DOHH2 (cell line): ENCODE measurements around the gene WDR6.
"Not testable (repeated sequence)": the region's sequence is repeated elsewhere in the genome, so short reads cannot be mapped to it uniquely, and the experiment has no call there.

ENCODE experiments used
- H3F3A ChIP-seq: fragments of 200-600 bp; sonication (generic), shearing (Covaris generic); 2 replicates; pipeline ENCODE4 v1.6.0; 2016; ENCODE audit warnings: antibody characterized with exemption, mild to moderate bottlenecking; ENCODE audit not compliant: control insufficient read depth, insufficient read depth
- H3K27ac ChIP-seq: fragments of 200-600 bp; sonication (generic); 2 replicates; pipeline ENCODE4 v1.5.1; 2014; ENCODE audit warnings: low read depth, mild to moderate bottlenecking, low read length, moderate library complexity
- H3K27me3 ChIP-seq: fragments of 200-600 bp; sonication (generic); 2 replicates; pipeline ENCODE4 v1.6.1; 2014; ENCODE audit warnings: mild to moderate bottlenecking, low read length, mixed read lengths; ENCODE audit not compliant: control insufficient read depth
- H3K36me3 ChIP-seq: fragments of 200-600 bp; sonication (generic); 2 replicates; pipeline ENCODE4 v1.6.1; 2014; ENCODE audit warnings: mild to moderate bottlenecking, low read length, moderate library complexity, mixed read lengths; ENCODE audit not compliant: control insufficient read depth
- H3K4me1 ChIP-seq: fragments of 200-600 bp; sonication (generic); 2 replicates; pipeline ENCODE4 v1.6.1; 2014; ENCODE audit warnings: mild to moderate bottlenecking, low read length, mixed read lengths; ENCODE audit not compliant: control insufficient read depth
- H3K4me2 ChIP-seq: fragments of 200-600 bp; sonication (generic); 2 replicates; pipeline ENCODE4 v1.6.0; 2014; ENCODE audit warnings: mild to moderate bottlenecking, low read length, moderate library complexity
- H3K4me3 ChIP-seq: fragments of 200-600 bp; sonication (generic); 2 replicates; pipeline ENCODE4 v1.5.1; 2014; ENCODE audit warnings: mild to moderate bottlenecking, low read length, mixed read lengths
- H3K79me2 ChIP-seq: fragments of 200-600 bp; sonication (generic); 2 replicates; pipeline ENCODE4 v1.6.1; 2014; ENCODE audit warnings: mild to moderate bottlenecking, low read length, mixed read lengths; ENCODE audit not compliant: control insufficient read depth
- H3K9me2 ChIP-seq: fragments of 200-600 bp; sonication (generic); replicated peaks from 2 replicates; pipeline ENCODE4 v1.6.1; 2014; ENCODE audit warnings: mild to moderate bottlenecking, low read length, mixed read lengths; ENCODE audit not compliant: control insufficient read depth
- H3K9me3 ChIP-seq: fragments of 200-600 bp; sonication (generic); 2 replicates; pipeline ENCODE4 v1.6.1; 2014; ENCODE audit warnings: antibody characterized with exemption, low read length, mixed read lengths; ENCODE audit not compliant: control insufficient read depth, insufficient read depth
- H4K20me1 ChIP-seq: fragments of 200-600 bp; sonication (generic); 2 replicates; pipeline ENCODE4 v1.6.0; 2014; ENCODE audit warnings: low read depth, mild to moderate bottlenecking, antibody characterized with exemption, low read length, moderate library complexity; ENCODE audit not compliant: control insufficient read depth, insufficient read depth
- EZH2phosphoT487 ChIP-seq: fragments of 200-600 bp; sonication (generic); IDR thresholded peaks from 2 replicates; pipeline ENCODE4 v1.6.1; 2017; ENCODE audit warnings: borderline replicate concordance, mild to moderate bottlenecking, antibody characterized with exemption, low read length, moderate library complexity, mixed read lengths
- TF ChIP-seq, protein P1 (sequence below): fragments of 200-600 bp; sonication (generic); IDR thresholded peaks from one replicate; pipeline ENCODE4 v1.5.1; 2014; ENCODE audit warnings: antibody characterized with exemption, mild to moderate bottlenecking, low read depth, low read length; ENCODE audit not compliant: poor library complexity, severe bottlenecking

WDR6 gene

DNA sequence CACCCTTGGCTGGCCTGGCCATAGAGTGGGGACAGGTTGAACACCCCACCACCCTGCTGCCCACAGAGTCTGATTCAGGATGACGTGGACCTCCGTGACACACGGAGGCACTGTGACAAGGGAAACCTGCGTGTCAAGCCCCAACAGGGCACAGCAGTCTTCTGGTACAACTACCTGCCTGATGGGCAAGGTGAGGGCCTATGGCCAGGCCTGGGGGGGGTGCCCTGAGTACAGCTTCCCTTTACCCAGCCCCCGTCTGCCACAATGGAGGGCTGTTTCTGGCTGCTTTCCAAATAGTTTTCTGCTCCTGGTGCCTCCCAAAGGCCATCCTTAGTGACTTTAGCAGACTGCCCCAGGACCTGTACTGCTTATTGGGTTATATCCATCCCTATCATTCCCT is 1.2 kb upstream of the WDR6 start:
- H3K9me2 ChIP-seq = no peaks in the 10 kb centered on the region
- H3K4me3 ChIP-seq = peak overlapping the region; percentile 90
- H3K9me3 ChIP-seq = no peaks in the 10 kb centered on the region
- H3K4me2 ChIP-seq = peak overlapping the region; percentile 87
- H4K20me1 ChIP-seq = peaks cover 6% of the 10 kb centered on the region
- H3K4me1 ChIP-seq = peaks cover 18% of the 10 kb centered on the region
- H3K27me3 ChIP-seq = no peaks in the 10 kb centered on the region
- H3K79me2 ChIP-seq = peaks cover 34% of the 10 kb centered on the region
- H3K36me3 ChIP-seq = peaks cover 10% of the 10 kb centered on the region
- H3F3A ChIP-seq = no peaks in the 10 kb centered on the region
- TF ChIP-seq EZH2phosphoT487 = no peak
- TF ChIP-seq, protein P1, sequence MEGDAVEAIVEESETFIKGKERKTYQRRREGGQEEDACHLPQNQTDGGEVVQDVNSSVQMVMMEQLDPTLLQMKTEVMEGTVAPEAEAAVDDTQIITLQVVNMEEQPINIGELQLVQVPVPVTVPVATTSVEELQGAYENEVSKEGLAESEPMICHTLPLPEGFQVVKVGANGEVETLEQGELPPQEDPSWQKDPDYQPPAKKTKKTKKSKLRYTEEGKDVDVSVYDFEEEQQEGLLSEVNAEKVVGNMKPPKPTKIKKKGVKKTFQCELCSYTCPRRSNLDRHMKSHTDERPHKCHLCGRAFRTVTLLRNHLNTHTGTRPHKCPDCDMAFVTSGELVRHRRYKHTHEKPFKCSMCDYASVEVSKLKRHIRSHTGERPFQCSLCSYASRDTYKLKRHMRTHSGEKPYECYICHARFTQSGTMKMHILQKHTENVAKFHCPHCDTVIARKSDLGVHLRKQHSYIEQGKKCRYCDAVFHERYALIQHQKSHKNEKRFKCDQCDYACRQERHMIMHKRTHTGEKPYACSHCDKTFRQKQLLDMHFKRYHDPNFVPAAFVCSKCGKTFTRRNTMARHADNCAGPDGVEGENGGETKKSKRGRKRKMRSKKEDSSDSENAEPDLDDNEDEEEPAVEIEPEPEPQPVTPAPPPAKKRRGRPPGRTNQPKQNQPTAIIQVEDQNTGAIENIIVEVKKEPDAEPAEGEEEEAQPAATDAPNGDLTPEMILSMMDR = no peak
- H3K27ac ChIP-seq = no peak overlapping the region

DNA sequence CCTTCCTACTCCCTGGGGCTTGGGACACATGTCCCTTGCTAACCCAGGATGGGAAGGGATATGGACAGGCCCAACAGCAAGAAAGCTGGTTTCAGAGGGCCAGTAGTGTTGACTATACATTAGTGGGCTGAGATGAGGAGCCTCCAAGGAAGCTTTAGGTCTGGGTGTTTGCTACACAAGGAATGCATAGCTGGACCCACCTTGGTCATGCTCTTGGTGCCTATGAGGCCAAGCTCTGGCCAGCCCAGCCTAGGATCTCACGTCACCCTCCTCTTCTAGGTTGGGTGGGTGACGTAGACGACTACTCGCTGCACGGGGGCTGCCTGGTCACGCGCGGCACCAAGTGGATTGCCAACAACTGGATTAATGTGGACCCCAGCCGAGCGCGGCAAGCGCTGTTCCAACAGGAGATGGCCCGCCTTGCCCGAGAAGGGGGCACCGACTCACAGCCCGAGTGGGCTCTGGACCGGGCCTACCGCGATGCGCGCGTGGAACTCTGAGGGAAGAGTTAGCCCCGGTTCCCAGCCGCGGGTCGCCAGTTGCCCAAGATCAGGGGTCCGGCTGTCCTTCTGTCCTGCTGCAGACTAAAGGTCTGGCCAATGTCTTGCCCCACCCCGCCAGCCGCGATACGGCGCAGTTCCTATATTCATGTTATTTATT is 653 bp upstream of the WDR6 start:
- Histone ChIP-seq H3K4me2 (peak overlapping the region; percentile 87), H3K27me3 (no peaks in the 10 kb centered on the region), H4K20me1 (peaks cover 6% of the 10 kb centered on the region), H3K9me2 (no peaks in the 10 kb centered on the region), H3K27ac (no peak overlapping the region), H3K79me2 (peaks cover 39% of the 10 kb centered on the region), H3K9me3 (no peaks in the 10 kb centered on the region), H3K4me1 (peaks cover 18% of the 10 kb centered on the region), H3K36me3 (peaks cover 13% of the 10 kb centered on the region), H3K4me3 (peak overlapping the region; percentile 90), H3F3A (no peaks in the 10 kb centered on the region)
- TF ChIP-seq, protein P1 = no peak
- no peak for TF ChIP-seq EZH2phosphoT487

DNA sequence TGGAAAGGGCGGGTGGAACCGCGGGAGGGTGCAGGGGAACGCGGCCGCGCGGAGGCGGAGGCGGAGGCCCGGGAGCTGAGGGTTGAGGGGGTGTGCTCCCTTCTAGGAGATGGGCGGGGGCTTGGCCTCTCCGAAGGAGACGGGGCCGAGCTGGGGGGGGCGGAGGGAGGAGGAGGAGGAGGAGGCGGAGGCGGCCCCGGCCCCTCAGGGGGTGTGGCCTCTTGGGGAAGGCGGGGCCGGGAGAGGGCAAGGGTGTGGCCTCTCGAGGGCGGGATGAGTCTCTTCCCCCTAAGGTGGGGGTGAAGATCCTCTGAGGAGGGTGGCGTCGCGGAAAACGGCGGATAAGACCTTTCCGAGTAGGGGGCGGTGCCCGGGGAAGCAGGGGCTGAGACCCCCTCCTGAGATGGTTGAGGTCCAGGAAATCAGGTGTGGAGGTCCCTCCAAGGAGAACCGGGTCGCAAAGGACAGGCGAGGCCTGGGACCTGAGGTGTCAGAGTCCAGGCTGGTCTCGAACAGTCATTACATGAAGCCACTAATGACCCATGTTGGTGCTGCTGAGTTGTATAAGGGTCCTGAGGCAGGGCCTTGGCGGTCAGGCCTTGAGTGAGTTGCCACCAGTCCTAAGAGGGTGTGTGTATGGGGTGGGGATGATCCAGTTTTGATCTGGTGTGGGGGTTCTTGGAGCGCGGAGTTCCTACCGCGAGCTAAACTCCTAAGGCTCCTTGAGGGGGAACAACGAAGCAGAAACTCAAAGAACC is 759 bp downstream of the WDR6 start:
- Histone ChIP-seq H3K4me1 (peaks cover 18% of the 10 kb centered on the region), H3K36me3 (peaks cover 27% of the 10 kb centered on the region), H4K20me1 (peaks cover 7% of the 10 kb centered on the region), H3K27ac (peak overlapping the region; percentile 74), H3K4me2 (peak overlapping the region; percentile 87), H3K79me2 (peaks cover 53% of the 10 kb centered on the region), H3K9me3 (no peaks in the 10 kb centered on the region), H3K9me2 (no peaks in the 10 kb centered on the region), H3F3A (no peaks in the 10 kb centered on the region), H3K4me3 (peak overlapping the region; percentile 90), H3K27me3 (no peaks in the 10 kb centered on the region)
- no peak for TF ChIP-seq EZH2phosphoT487
- TF ChIP-seq, protein P1 = peak; percentile 21

DNA sequence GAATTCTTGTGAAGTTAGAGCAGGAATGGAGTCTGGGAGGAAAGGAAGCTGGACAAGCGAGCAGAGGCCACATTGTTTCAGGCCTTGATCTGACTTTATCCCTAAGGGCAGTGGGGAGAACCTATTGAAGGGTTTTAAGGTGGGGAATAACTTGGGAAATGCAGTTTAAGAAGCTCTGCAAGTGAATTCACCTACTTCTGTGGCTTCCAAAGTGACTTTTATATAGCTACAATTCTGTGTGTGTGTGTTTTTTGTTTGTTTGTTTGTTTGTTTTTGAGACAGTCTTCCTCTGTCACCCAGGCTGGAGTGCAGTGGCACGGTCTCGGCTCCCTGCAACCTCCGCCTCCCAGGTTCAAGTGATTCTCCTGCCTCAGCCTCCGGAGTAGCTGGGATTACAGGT is 1.4 kb downstream of the WDR6 start:
- H3F3A ChIP-seq, H3K9me3 ChIP-seq, H3K9me2 ChIP-seq, H3K27me3 ChIP-seq, H3K27ac ChIP-seq: not testable (repeated sequence)
- Histone ChIP-seq H3K79me2 (peaks cover 60% of the 10 kb centered on the region), H4K20me1 (peaks cover 13% of the 10 kb centered on the region), H3K4me1 (peaks cover 18% of the 10 kb centered on the region), H3K4me3 (peak overlapping the region; percentile 90), H3K4me2 (peak overlapping the region; percentile 87), H3K36me3 (peaks cover 34% of the 10 kb centered on the region)
